H9 (cell line): ENCODE results near the gene C17orf114.

ENCODE experiments used
- DNase-seq: peaks from one replicate; pipeline ENCODE4 v3.0.0-alpha.2; 2017
- H2AFZ ChIP-seq: one replicate; pipeline ENCODE4 v1.6.1; 2013; ENCODE audit warnings: mild to moderate bottlenecking, low read length, control low read depth, moderate library complexity
- H2AK5ac ChIP-seq: 2 replicates; pipeline ENCODE4 v1.6.1; 2013; ENCODE audit warnings: low read length, control low read depth, mixed read lengths; ENCODE audit not compliant: insufficient read length
- H2BK120ac ChIP-seq: one replicate; pipeline ENCODE4 v1.6.1; 2013; ENCODE audit warnings: low read depth, mild to moderate bottlenecking, low read length, control low read depth, inconsistent platforms; ENCODE audit not compliant: poor library complexity, severe bottlenecking
- H2BK12ac ChIP-seq: 2 replicates; pipeline ENCODE4 v1.6.1; 2013; ENCODE audit warnings: low read length, control low read depth, mixed read lengths, low read depth; ENCODE audit not compliant: insufficient read length
- H2BK15ac ChIP-seq: 2 replicates; pipeline ENCODE4 v1.6.1; 2013; ENCODE audit warnings: low read depth, low read length, control low read depth
- H2BK20ac ChIP-seq: one replicate; pipeline ENCODE4 v1.6.1; 2013; ENCODE audit warnings: low read depth, mild to moderate bottlenecking, low read length, control low read depth, inconsistent platforms; ENCODE audit not compliant: poor library complexity, severe bottlenecking
- H2BK5ac ChIP-seq: 2 replicates; pipeline ENCODE4 v1.6.1; 2013; ENCODE audit warnings: low read length, control low read depth, mixed read lengths; ENCODE audit not compliant: insufficient read length
- H3K14ac ChIP-seq: 2 replicates; pipeline ENCODE4 v1.6.1; 2013; ENCODE audit warnings: low read length, control low read depth; ENCODE audit not compliant: insufficient read depth
- H3K18ac ChIP-seq: 2 replicates; pipeline ENCODE4 v1.6.1; 2013; ENCODE audit warnings: low read depth, mild to moderate bottlenecking, mixed read lengths, low read length, control low read depth; ENCODE audit not compliant: insufficient read length
- H3K23ac ChIP-seq: 2 replicates; pipeline ENCODE4 v1.6.1; 2013; ENCODE audit warnings: low read length, control low read depth, mixed read lengths, low read depth; ENCODE audit not compliant: insufficient read length
- H3K23me2 ChIP-seq: 2 replicates; pipeline ENCODE4 v1.6.1; 2013; ENCODE audit warnings: low read depth, mild to moderate bottlenecking, mixed read lengths, low read length, control low read depth; ENCODE audit not compliant: insufficient read length, poor library complexity, severe bottlenecking
- H3K27ac ChIP-seq: 2 replicates; pipeline ENCODE4 v1.5.1; 2013; ENCODE audit warnings: low read length, control low read depth, mixed read lengths, low read depth; ENCODE audit not compliant: insufficient read length
- H3K27me3 ChIP-seq: 2 replicates; pipeline ENCODE4 v1.6.1; 2013; ENCODE audit warnings: low read length, control low read depth, inconsistent platforms; ENCODE audit not compliant: insufficient read depth
- H3K4ac ChIP-seq: 2 replicates; pipeline ENCODE4 v1.6.1; 2013; ENCODE audit warnings: low read depth, mild to moderate bottlenecking, control low read depth, inconsistent platforms, low read length, moderate library complexity
- H3K4me1 ChIP-seq: 2 replicates; pipeline ENCODE4 v1.6.1; 2013; ENCODE audit warnings: low read length, control low read depth, inconsistent platforms; ENCODE audit not compliant: insufficient read depth
- H3K4me2 ChIP-seq: 2 replicates; pipeline ENCODE4 v1.6.1; 2013; ENCODE audit warnings: low read length, control low read depth, mixed read lengths; ENCODE audit not compliant: insufficient read length, insufficient read depth
- H3K56ac ChIP-seq: 2 replicates; pipeline ENCODE4 v1.6.1; 2013; ENCODE audit warnings: low read depth, mild to moderate bottlenecking, mixed read lengths, low read length, control low read depth; ENCODE audit not compliant: insufficient read length
- H3K79me1 ChIP-seq: 2 replicates; pipeline ENCODE4 v1.6.1; 2013; ENCODE audit warnings: low read depth, mild to moderate bottlenecking, moderate library complexity, low read length, control low read depth, inconsistent platforms; ENCODE audit not compliant: insufficient read depth, poor library complexity, severe bottlenecking
- H3K79me2 ChIP-seq: 2 replicates; pipeline ENCODE4 v1.6.1; 2013; ENCODE audit warnings: low read length, control low read depth, inconsistent platforms; ENCODE audit not compliant: insufficient read depth
- H3K9ac ChIP-seq: 2 replicates; pipeline ENCODE4 v1.6.1; 2013; ENCODE audit warnings: low read length, control low read depth, mixed read lengths; ENCODE audit not compliant: insufficient read length; ENCODE audit errors: extremely low read depth
- H3K9me3 ChIP-seq: one replicate; pipeline ENCODE4 v1.6.1; 2013; ENCODE audit warnings: low read depth, low read length, inconsistent platforms; ENCODE audit not compliant: control insufficient read depth
- H3T11ph ChIP-seq: one replicate; pipeline ENCODE4 v1.6.1; 2013; ENCODE audit warnings: mild to moderate bottlenecking, low read length, control low read depth, inconsistent platforms
- H4K20me1 ChIP-seq: one replicate; pipeline ENCODE4 v1.6.1; 2013; ENCODE audit not compliant: control insufficient read depth, insufficient read length, insufficient read depth
- H4K5ac ChIP-seq: 2 replicates; pipeline ENCODE4 v1.6.1; 2013; ENCODE audit warnings: low read depth, mild to moderate bottlenecking, mixed read lengths, low read length, control low read depth; ENCODE audit not compliant: insufficient read length
- H4K8ac ChIP-seq: replicated peaks from 2 replicates; pipeline ENCODE4 v1.6.1; 2013; ENCODE audit warnings: low read length, control low read depth, mixed read lengths, low read depth; ENCODE audit not compliant: insufficient read length
- H4K91ac ChIP-seq: 2 replicates; pipeline ENCODE4 v1.6.1; 2013; ENCODE audit warnings: low read depth, mild to moderate bottlenecking, moderate library complexity, mixed read lengths, low read length, control low read depth; ENCODE audit not compliant: insufficient read length
- H3K27ac Mint-ChIP-seq, 3 experiments: 2 replicates in 2 of 3; 3 replicates in 1 of 3; pipeline ENCODE4 v1.8.0; 2020 to 2021; ENCODE audit warnings: mixed read lengths in 3 of 3, mild to moderate bottlenecking in 1 of 3, moderate library complexity in 1 of 3
- H3K27me3 Mint-ChIP-seq: 2 replicates; pipeline ENCODE4 v1.8.0; 2021; ENCODE audit warnings: low read depth, mild to moderate bottlenecking, moderate library complexity, mixed read lengths
- H3K36me3 Mint-ChIP-seq, 3 experiments: 2 replicates in 2 of 3; 3 replicates in 1 of 3; pipeline ENCODE4 v1.8.0; 2020 to 2021; ENCODE audit warnings: low read depth in 3 of 3, mixed read lengths in 3 of 3; ENCODE audit not compliant: insufficient read depth in 1 of 3
- H3K4me1 Mint-ChIP-seq, 2 experiments: 2 replicates each; pipeline ENCODE4 v1.8.0; 2020; ENCODE audit warnings: mixed read lengths in 2 of 2
- H3K4me3 Mint-ChIP-seq, 2 experiments: 2 replicates in 1 of 2; 3 replicates in 1 of 2; pipeline ENCODE4 v1.8.0; 2020 to 2021; ENCODE audit warnings: mild to moderate bottlenecking in 2 of 2, mixed read lengths in 2 of 2, moderate library complexity in 1 of 2
- H3K9me3 Mint-ChIP-seq, 2 experiments: 2 replicates in 1 of 2; 3 replicates in 1 of 2; pipeline ENCODE4 v1.8.0; 2020; ENCODE audit warnings: mild to moderate bottlenecking in 2 of 2, mixed read lengths in 2 of 2, moderate library complexity in 1 of 2
- CTCF ChIP-seq: fragments of 200-600 bp; sonication (generic); conservative IDR thresholded peaks from 3 replicates; pipeline ENCODE4 v1.8.0; 2021; ENCODE audit warnings: antibody characterized with exemption, mild to moderate bottlenecking
- WGBS: extraction: QIAGEN DNeasy Blood & Tissue Kit; methylation state at CpG from one replicate; pipeline ENCODE4 v1.1.7; 2013; ENCODE audit warnings: missing lambda C conversion rate, low lambda C conversion rate, mixed read lengths; ENCODE audit not compliant: insufficient read length; ENCODE audit errors: extremely low coverage; 5-methylcytosine and 5-hydroxymethylcytosine counted together

C17orf114 gene

GRCh38 chr17:4768298-4768697 lies 33.8 kb downstream of the C17orf114 start:
- Histone ChIP-seq H3K4me2 (no peak overlapping the region), H4K8ac (no peak overlapping the region), H2BK12ac (no peak overlapping the region), H3K79me1 (no peaks in the 10 kb centered on the region), H3T11ph (no peak overlapping the region), H3K56ac (no peak overlapping the region), H3K4ac (no peak overlapping the region), H3K79me2 (no peaks in the 10 kb centered on the region), H4K20me1 (no peaks in the 10 kb centered on the region), H2BK15ac (no peak overlapping the region), H2AK5ac (no peak overlapping the region), H3K14ac (no peak overlapping the region), H2BK120ac (no peak overlapping the region), H2BK5ac (no peak overlapping the region), H3K27ac (no peak overlapping the region), H3K23ac (no peak overlapping the region), H3K18ac (no peak overlapping the region), H4K91ac (no peak overlapping the region), H3K4me1 (no peaks in the 10 kb centered on the region), H3K27me3 (no peaks in the 10 kb centered on the region), H3K9ac (no peak overlapping the region), H3K23me2 (no peaks in the 10 kb centered on the region), H2BK20ac (no peak overlapping the region), H2AFZ (no peak overlapping the region), H3K9me3 (no peaks in the 10 kb centered on the region), H4K5ac (no peak overlapping the region)
- no peak for TF ChIP-seq CTCF
- Mint-ChIP-seq H3K27ac (peak overlapping the region in 1 of 3 experiments; percentile 1; a peak in 1 of 7 replicates), H3K4me1 (no peaks in the 10 kb centered on the region), H3K27me3 (peaks cover 17% of the 10 kb centered on the region), H3K36me3 (no peaks in the 10 kb centered on the region), H3K9me3 (no peaks in the 10 kb centered on the region), H3K4me3 (no peak overlapping the region)
- no peak for DNase-seq
- WGBS: no CpG with 5 or more reads among the region's 6 CpGs
